Measurements from ENCODE around the gene MYCBPAP. TPM values are rescaled to one million over a fixed set of nuclear protein-coding genes. Genes with fewer than 3 reads are reported as not detected.

Gene MYCBPAP
- total and polyA plus RNA-seq, 2 donors (not counting 3 experiments of a cell fraction or from before 2014, with no cell fraction given): 0.40 to 0.66 TPM

DNA sequence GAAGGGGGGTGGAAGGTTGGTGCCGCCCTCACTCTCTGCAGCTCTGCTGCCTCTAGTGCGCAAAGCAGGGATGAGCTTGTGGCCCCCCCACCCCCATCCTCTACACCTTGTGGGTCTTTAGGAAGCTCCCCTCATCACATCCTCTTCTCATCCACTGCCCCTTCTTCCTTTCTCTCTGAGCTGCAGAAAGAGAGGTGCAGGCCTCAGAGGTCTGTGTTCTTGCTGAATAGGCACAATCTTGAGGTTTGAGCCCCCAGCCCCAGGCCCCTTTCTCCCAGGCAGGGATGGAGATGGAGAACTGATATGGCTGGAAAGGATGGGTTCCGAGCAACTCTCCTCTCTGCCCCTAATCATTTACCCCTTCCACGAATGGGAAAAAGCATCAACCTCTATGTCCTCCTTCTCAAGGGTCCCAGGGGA lies 54.9 kb downstream of the MYCBPAP start:
- intact Hi-C loops (cut with micrococcal nuclease): loop anchor here (5.0 kb wide), 2 partner anchors 39 to 54 kb away; no protein-coding TSS in a partner anchor
- Histone ChIP-seq H3K9me1 (replicated peaks; ENCODE audit: control insufficient read depth, extremely low read depth, insufficient read depth, low read length) (no peaks in the 10 kb centered on the region), H3K4me1 (ENCODE audit: control insufficient read depth, extremely low read depth, insufficient read depth, low read length) (peaks cover 7% of the 10 kb centered on the region), H3K4me3 (replicated peaks in 1 of 3; ENCODE audit: insufficient read depth in 1 of 3, low read depth in 1 of 3, low read length in 3 of 3) (no peak overlapping the region), H3K4me2 (ENCODE audit: insufficient read depth, low read length) (no peak overlapping the region), H3K36me3 (ENCODE audit: control insufficient read depth in 2 of 2, extremely low read depth in 1 of 2, insufficient read depth in 2 of 2, low read length in 2 of 2) (no peaks in the 10 kb centered on the region), H3K9me3 (replicated peaks; ENCODE audit: control insufficient read depth, insufficient read depth, low read length) (no peaks in the 10 kb centered on the region), H4K20me1 (replicated peaks; ENCODE audit: control insufficient read depth, extremely low read depth, insufficient read depth, low read length) (no peaks in the 10 kb centered on the region), H3K9ac (replicated peaks; ENCODE audit: extremely low read depth, insufficient read depth, low read length) (no peak overlapping the region), H3K79me2 (ENCODE audit: control insufficient read depth, insufficient read depth, low read length) (no peaks in the 10 kb centered on the region), H3K27me3 (ENCODE audit: control insufficient read depth in 2 of 2, insufficient read depth in 2 of 2, low read length in 2 of 2) (peaks cover 53 to 61% of the 10 kb centered on the region in 2 experiments), H3K27ac (ENCODE audit: insufficient read depth, low read depth, low read length) (no peak overlapping the region), H2AFZ (ENCODE audit: low read depth, low read length) (no peak overlapping the region)
- ChIA-PET CTCF (interaction anchor here (0.7 to 2.5 kb wide), 9 partner anchors 11 to 142 kb away, joined by 3 to 14 read pairs (median 5); no protein-coding TSS in a partner anchor), POLR2A (no interaction called here)
- TF ChIP-seq FOS (IDR thresholded peaks at IDR 0.05; ENCODE audit: borderline replicate concordance, insufficient read depth, low read length) (no peak), JUN (IDR thresholded peaks at IDR 0.05; ENCODE audit: borderline replicate concordance, insufficient read depth, insufficient read length, low read depth) (no peak), EZH2 (IDR thresholded peaks at IDR 0.05; ENCODE audit: borderline replicate concordance, low read depth, low read length, severe bottlenecking) (no peak), GATA2 (IDR thresholded peaks at IDR 0.05; ENCODE audit: insufficient read depth, insufficient read length, low read depth, low read length) (no peak), POLR2AphosphoS5 (IDR thresholded peaks at IDR 0.05; ENCODE audit: insufficient read depth, low read depth, low read length) (no peak), MYC (IDR thresholded peaks at IDR 0.05; ENCODE audit: low read depth, low read length) (no peak), POLR2A (IDR thresholded peaks at IDR 0.05; ENCODE audit: low read depth, low read length) (no peak)
- TF ChIP-seq, protein P1, sequence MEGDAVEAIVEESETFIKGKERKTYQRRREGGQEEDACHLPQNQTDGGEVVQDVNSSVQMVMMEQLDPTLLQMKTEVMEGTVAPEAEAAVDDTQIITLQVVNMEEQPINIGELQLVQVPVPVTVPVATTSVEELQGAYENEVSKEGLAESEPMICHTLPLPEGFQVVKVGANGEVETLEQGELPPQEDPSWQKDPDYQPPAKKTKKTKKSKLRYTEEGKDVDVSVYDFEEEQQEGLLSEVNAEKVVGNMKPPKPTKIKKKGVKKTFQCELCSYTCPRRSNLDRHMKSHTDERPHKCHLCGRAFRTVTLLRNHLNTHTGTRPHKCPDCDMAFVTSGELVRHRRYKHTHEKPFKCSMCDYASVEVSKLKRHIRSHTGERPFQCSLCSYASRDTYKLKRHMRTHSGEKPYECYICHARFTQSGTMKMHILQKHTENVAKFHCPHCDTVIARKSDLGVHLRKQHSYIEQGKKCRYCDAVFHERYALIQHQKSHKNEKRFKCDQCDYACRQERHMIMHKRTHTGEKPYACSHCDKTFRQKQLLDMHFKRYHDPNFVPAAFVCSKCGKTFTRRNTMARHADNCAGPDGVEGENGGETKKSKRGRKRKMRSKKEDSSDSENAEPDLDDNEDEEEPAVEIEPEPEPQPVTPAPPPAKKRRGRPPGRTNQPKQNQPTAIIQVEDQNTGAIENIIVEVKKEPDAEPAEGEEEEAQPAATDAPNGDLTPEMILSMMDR (IDR thresholded peaks at IDR 0.05; ENCODE audit: extremely low read depth in 1 of 2, insufficient read depth in 1 of 2, low read depth in 1 of 2, low read length in 2 of 2): no peak
- TF ChIP-seq, protein P2, sequence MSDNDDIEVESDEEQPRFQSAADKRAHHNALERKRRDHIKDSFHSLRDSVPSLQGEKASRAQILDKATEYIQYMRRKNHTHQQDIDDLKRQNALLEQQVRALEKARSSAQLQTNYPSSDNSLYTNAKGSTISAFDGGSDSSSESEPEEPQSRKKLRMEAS (IDR thresholded peaks at IDR 0.05; ENCODE audit: insufficient read depth, insufficient read length): no peak
- no peak for FAIRE-seq
- no TSS peak for BruUV-seq (replicated peaks)
- dilution Hi-C loops (cut with MboI; ENCODE audit: extremely low pct_ligation_motif_present, low sequenced_read_pairs): no loop called here
- no peak for DNase-seq (ENCODE audit: low read depth, low spot score)

Data from endothelial cell of umbilical vein (primary cell).